GOT3 (cell line): ENCODE data around the gene DERA.
"Not testable (repeated sequence)": the region's sequence is repeated elsewhere in the genome, so short reads cannot be mapped to it uniquely, and the experiment has no call there.

ENCODE experiments used
- DNase-seq: peaks from one replicate; lab custom pipeline; 2025; ENCODE audit warnings: mixed read lengths; lab: John Stamatoyannopoulos, UW

DERA gene

DNA sequence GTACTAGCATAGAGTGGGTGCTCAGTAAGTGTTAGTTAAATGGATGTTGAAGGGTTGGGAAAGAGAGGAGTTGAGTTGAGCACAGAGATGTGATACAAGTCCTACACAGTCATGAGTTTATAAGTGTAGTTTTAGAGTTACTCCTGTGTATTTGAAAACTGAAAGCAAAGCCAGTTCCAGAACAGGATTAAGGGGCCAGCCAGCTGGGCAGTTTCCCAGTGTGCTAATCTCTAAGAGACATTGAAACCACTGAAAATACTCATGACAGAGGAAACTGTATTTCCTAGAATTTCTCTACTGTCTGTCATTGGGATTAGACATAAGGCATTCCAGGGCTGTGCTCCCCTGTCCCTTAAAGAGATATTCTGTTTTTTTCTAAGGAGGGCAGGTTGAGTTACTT is 101.0 kb downstream of the DERA start:
- no peak for DNase-seq

DNA sequence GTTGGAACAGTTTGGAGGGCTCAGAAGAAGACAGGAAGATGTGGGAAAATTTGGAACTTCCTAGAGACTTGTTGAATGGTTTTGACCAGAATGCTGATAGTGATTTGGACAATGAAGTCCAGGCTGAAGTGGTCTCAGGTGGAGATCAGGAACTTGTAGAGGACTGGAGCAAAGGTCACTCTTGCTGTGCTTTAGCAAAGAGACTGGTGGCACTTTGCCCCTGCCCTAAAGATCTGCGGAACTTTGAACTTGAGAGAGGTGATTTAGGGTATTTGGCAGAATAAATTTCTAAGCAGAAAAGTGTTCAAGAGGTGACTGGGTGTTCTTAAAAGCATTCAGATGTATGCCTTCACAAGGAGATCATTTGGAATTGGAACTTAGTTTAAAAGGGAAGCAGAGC is 102.6 kb downstream of the DERA start:
- not testable (repeated sequence) for DNase-seq

DNA sequence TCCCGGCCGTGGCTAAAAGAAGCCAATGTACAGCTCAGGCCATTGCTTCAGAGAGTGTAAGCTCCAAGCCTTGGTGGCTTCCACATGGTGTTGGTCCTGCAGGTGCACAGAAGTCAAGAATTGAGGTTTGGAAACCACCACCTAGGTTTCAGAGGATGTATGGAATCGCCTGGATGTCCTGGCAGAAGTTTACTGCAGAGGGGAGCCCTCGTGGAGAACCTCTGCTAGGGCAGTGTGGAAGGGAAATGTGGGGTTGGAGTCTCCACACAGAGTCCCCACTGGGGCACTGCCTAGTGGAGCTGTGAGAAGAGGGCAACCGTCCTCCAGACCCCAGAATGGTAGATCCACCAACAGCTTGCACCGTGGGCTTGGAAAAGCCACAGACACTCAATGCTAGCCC is 103.3 kb downstream of the DERA start:
- DNase-seq: not testable (repeated sequence)

DNA sequence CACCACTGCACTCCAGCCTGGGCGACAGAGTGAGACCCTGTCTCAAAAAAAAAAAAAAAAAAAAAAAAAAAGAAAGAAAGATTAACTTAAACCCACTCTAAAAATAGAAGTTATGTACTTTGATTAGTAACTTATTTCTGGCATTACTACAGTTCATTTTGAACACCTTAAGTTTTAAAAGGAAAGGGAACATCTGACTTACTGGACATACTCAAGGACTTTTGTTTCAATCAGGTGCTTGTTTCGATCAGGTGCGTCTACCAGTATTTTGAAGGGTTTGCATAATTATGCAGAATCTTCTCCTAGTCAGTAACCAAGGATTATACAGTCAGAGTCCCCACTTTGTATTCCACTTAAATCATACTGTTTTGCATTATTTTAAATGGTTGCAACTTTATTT is 105.6 kb downstream of the DERA start:
- no peak for DNase-seq

DNA sequence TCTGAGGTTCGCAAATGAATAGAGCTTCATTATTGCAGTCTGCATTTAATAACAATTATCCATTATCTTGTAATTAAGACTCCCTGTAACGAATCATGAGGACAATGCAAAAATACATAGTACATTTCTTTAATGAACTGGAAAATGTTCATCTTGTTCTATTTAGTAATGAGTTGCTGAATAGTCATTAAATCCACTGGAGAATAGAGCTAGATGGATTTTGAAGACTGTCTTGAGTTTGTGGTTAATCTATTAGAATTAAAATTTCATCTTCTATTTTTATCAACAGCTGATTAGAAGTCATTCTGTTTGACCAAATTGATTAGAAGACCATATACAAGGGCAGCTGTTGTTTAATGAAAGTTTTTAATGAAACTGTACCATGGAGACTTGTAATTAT is 107.2 kb downstream of the DERA start:
- no peak for DNase-seq

DNA sequence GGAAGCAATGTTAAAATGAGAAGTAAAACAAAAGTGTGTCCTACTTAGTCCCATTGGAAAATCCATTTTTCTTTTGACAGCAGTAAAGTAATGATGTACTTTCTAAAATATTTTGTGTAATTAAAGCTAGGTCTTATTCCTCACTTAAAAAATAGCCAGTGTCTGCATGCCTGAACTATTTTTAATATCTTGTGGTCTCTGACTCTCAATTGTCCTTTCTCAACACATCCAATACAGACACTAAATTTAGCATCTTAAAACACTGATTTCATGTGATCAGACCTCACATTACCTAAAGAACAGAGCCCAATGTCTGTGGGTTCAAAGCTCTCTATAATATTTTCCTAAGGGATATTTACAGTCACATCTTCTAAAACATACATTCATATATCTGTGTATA is 108.0 kb downstream of the DERA start:
- no peak for DNase-seq

DNA sequence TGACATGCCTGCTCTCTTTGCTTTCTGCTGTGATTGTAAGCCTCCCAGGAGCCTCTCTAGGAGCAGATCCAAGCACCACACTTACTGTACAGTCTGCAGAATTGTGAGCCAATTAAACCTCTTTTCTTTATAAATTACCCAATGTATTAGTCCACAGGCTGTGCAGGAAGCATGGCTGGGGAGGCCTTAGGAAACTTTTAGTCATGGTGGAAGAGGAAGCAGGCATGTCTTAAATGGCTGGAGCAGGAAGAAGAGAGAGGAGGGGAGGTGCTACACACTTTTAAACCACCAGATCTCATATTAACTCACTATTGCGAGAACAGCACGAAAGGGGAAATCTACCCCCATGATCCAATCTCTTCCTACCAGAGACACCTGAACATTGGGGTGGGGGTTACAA is 108.9 kb downstream of the DERA start:
- no peak for DNase-seq

DNA sequence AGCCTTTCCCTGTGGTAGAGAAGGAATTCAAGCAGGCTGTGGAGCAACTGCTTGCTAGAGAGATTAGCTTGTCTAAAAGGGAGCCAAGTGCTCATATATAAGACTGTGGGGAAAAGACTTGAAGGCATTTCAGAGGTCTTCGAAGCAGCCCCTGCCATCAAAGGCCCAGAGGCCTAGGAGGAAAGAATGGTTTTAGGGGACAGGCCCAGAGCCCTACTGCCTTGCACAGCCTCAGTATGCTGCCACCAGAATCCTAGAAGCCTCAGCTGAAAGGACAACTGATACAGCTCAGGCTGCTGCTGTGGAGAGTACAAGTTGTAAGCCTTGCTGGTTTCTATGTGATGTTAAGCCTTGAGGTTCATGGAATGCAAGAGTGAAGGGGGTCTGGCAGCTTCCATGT is 109.9 kb downstream of the DERA start:
- DNase-seq: no peak

DNA sequence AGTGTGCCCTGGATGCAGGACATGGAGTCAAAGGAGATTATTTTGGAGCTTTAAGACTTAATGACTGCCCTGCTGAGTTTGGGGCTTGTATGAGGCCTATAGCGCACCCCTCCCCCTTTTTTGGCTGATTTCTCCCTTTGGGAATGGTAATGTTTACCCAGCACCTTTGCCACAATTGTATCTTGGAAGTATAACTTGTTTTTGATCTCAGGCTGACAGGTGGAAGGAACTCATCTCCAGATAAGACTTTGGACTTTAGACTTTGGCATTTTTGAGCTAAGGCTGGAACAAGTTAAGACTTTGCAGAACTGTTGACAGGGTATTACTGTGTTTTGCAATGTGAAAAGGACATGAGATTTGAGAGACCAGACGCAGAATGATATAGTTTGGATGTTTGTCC is 110.5 kb downstream of the DERA start:
- no peak for DNase-seq

DNA sequence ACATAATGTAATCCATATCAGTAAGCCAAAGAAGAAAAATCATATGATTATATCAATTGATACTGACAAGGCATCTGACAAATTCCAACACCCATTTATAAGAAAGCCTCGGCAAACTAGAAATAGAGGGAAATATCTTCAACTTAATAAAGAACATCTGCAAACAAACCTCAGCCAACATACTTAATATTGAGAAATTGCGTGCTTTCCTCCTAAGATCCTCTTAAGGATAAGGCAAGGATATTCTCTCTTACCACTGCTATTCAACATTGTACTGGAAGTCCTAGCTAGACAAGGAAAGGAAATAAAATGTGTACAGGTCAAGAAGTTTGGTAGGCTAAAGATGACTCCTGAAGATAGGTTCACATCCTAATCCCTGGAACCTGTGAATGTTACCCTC is 115.9 kb downstream of the DERA start:
- DNase-seq: no peak

DNA sequence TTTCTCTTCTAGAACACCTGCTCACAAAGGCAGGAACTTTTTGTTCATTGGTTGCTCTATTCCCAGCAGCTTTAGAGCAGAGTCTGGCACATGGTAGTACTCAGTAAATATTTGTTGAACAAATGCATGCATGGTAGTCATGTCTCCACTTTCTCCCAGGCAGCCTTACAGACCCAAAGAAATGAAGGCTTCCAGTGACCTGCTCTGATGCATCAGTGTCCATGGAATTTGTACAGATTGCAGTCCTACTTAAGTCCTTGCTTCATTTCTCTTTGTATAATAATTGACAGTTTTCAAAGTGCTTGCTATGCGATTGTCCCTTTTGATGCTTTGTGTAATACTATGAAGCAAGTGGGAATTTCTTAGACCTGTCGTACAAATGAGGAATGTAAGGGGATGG is 119.6 kb downstream of the DERA start:
- DNase-seq: no peak

DNA sequence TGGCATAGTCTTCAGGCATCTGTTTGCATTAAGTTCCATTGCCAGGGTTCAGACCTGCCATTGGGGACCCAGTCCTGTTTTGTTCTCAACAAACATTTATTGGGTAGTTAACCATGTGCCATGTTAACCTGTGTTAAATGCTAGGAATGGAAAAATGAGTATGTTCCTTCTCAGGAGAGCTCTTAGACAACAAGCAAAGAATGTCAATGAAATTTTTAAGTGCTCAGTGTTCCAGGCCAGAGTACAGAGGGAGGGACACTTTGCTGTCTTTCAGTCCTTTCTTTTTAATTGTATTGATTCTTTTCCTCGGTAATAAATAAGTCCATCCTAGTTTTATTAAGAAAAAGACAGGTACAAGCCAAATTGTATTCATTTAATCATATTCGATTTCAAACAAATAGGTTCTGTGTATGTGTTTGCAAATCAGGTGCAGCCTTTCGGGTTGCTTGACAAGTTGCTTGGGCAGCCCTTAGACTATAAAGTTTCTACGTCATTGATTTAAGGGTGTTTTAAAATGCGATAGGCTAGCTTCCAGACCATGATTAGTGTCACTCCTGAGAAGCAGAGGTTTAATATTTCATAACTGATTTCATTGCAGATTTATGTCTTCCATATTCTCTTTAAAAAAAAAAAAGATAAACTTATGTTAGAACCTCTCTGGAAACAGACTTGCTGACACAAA is 123.1 kb downstream of the DERA start:
- DNase-seq: no peak

DNA sequence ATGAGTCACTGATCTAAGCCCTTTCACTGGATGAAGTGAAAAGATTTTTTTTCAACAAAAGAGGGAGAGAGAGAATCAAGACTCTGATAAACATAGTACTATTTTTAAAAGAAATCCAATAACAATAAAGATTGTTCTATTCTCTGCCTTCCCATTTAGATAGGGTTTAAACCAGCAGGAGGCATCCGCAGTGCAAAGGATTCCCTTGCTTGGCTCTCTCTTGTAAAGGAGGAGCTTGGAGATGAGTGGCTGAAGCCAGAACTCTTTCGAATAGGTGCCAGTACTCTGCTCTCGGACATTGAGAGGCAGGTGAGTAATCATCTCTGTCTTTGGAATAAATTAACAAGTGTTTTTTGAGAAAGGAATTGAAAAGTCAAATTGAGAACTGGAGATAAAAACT is 124.9 kb downstream of the DERA start:
- no peak for DNase-seq

DNA sequence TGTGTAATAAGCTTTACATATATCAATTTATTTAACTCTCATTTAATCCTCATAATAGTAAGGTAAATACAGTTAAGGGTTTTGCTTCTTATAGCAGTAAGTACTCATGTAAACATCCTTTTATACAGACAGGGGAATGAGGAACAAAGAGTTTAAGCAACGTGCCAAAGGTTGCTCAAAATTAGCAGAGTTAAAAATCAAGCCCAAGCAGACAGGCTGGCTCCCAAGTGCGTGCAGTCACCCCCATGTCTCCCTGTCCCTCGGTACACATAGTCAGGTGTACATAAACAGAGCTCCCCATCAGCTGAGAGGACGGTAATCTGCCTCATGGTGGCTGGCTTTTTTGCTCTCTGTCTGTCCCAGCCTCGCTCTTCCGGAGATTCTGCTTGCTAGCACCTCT is 126.4 kb downstream of the DERA start:
- DNase-seq: no peak

DNA sequence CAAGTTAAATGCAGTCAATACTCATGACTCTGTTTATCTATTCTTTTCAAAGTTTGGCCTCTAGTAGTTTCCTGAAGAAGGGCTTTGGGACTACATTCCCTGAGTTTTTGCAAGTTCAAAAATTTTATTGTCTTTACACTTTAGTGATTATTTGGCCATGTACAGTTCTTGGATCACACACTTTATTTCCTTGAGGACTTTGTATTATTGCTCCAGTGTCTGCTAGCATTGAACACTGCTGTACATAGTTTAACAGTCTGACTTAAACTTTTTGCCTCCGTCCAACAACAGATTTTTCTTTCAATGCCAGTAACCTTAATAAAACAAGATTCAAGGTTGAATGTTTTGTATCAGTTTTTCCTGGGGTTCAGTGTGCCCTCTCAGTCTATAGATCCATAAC is 132.3 kb downstream of the DERA start:
- DNase-seq: no peak

DNA sequence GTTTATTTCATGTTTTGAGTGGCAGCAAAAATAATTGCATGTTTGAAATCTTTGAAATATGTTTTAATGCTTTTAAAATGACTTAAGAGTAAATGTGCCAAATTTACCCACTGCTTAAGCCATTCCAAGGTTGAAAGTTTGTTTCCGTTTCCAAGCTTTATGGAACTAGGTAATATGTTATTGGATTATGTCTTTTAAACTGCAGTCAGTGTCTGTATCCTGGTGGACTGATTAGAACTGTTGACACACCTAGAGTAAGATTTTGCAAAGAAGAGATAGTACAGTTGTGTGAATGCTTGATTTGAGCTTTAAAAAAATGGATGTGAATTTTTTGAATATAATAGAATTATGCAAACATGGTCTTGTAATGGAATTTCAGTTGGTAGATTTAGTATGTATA is 135.1 kb downstream of the DERA start:
- no peak for DNase-seq

DNA sequence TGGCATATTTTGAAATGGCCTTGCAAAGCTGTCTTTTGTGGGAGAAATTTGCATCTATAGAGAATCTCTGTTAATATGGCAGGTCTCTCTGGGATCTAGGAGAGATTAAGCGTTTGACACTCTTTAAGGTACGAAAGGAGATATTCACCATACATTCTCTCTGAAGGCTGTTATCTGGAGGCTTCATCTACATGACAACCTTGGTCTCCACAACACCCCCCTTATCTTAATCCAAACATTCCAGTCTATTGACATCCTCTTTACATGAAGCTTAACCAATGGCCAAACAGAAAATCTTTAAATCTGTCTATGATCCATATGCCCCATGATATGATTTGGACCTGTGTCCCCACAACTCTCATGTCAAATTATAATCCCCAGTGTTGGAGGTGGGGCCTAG is 137.4 kb downstream of the DERA start:
- no peak for DNase-seq

DNA sequence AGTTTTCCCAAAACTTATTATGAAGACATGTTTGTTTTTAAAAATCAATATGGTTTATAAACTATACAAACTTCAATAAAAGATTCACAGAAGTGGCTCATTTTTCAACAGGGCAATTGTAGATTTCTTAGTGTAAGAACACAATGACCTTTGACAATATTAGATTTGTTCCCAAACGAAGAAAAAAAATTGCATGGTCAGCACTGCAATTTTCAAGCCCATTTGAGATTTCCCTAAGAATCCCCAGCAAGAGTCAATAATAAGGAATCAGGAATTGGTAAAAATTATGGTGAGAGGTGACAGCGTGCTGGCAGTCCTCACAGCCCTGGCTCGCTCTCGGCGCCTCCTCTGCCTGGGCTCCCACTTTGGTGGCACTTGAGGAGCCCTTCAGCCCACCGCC is 145.8 kb downstream of the DERA start:
- DNase-seq: no peak

DNA sequence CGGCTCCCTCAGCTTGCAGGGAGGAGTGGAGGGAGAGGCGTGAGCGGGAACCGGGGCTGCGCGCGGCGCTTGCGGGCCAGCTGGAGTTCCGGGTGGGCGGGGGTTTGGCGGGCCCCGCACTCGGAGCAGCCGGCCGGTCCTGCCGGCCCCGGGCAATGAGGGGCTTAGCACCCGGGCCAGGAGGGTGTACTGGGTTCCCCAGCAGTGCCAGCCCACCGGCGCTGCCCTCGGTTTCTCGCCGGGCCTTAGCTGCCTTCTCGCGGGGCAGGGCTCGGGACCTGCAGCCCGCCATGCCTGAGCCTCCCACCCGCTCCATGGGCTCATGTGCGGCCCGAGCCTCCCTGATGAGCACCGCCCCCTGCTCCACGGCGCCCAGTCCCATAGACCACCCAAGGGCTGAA is 146.2 kb downstream of the DERA start:
- not testable (repeated sequence) for DNase-seq

DNA sequence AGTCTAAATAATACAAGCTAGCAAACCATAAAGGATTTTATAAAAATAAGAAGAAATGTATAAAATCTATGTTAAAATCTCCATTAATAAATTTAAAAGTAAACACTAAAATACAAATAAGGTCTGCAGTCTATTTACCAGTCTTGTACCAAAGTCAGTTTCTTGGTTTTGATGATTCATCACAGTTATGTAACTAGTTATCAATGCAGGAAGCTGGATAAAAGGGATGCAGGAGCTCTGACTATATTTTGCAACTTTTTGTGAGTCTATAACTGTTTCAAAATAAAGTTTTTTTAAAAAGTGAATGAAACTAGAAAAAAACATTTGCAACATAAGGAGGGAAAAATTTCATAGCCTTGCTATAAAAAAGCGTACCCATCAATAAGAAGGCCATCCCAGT is 151.5 kb downstream of the DERA start:
- no peak for DNase-seq

DNA sequence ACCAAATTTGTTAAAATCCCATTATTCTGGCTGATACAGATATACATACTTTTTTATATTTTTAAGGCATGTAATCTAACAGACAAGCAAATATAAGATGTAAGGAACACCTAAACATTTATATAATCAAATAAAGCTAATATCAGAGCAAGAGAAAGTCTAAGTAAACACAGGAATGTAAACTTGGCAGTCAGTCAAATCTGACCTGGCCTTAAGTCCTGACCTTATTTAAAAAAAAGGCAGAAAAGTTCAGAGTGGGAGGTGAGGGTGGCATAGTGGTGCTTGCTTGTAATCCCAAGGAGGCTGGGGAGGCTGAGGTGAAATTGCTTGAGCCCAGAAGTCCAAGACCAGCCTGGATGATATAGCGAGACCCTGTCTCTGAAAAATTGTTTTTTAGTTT is 152.6 kb downstream of the DERA start:
- DNase-seq: no peak

DNA sequence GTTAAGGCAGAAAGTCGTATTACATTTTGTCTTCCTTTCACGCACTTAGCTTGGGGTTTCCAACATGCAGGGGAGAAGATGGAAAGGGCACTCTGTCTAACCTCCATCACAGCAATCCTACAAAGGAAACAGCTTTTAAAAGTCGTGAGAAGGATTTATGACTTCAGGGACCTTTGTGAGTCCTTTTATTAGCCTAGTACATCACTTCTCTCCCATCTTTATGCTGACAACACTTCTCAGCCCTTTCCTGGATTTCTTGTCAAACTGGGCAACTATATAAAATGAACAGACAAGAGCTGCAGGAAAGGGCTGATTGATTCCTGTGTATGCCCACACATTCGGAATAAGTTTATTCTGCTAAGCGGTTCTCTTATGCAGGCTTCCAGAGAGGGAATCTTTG is 159.0 kb downstream of the DERA start:
- no peak for DNase-seq

DNA sequence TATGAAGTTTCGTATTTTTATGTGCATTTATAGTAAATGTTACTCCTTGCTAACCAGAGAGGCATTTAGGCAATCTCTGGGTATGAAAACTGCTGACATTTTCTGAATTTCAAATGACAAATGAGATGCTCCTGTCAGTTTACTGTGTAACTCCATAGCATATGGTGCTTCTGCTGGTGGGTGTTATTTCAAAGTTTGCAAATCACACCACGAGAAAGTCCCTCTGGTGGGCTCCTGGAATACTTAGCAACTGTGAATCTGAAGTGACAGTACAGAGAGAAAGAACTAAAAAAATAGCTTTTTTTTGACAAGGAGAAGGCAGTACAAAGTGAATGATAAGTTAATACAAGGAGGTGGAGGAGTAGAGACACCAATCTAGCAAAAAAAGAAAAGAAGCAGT is 161.5 kb downstream of the DERA start:
- no peak for DNase-seq

DNA sequence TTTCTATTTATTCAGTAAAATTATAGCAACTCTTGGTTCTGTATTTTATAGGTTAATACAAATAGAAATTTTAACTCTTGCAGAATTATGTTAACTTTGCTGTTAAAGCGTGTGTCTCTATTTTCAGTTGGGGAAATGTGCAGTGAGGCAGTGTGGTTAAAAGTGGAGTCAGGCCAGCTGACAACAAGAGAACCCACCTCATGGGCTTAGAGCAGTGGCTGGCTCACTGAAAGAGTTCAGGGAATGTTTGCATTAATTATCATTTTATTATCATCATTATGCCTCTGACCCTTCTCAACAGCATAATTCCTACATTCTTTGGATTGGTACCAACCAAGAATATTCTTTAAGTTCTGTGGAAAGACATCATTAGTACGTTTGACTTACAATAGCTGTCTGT is 163.8 kb downstream of the DERA start:
- DNase-seq: no peak

DNA sequence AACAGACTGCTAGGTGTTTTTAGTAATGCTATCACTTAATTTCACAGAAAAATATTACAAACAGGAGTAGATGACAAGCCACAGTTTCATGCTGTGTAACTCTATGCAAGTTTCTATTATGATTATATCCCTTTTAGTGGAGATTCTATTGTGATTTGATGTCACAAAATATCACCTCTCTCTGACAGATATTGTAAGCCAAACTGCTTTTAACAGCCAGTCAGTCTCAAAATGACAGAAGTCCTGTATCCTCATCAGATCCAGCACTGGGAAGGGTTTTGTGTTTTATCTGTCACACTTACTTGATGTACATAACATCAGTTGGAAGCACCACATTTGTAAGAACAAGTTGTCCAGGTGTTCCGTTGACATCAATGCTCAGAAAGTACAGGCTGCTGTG is 164.8 kb downstream of the DERA start:
- no peak for DNase-seq
